Endothelial cell of umbilical vein (primary cell): ENCODE measurements around the gene C1QTNF7. TPM values are rescaled to one million over a fixed set of nuclear protein-coding genes. Genes with fewer than 3 reads are reported as not detected.
A peak's percentile ranks its signal among the peaks of the same experiment; 100 is the strongest.

Source experiments
- BruUV-seq: library from RNA; stranded (reverse); fragments of 400-500 nt; replicated peaks from 2 replicates; lab custom pipeline; 2021; lab: Mats Ljungman, UMichigan
- CTCF ChIA-PET: fragments of 300-600, 350-600 bp; sonication (Branson Sonifier 250); formaldehyde crosslinking; loops from one replicate; lab custom pipeline; 2021; ENCODE audit warnings: antibody characterized with exemption, inconsistent platforms; lab: Charles Lee
- POLR2A ChIA-PET: fragments of 300-600, 350-600 bp; sonication (Branson Sonifier 250); formaldehyde crosslinking; loops from one replicate; lab custom pipeline; 2021; ENCODE audit warnings: antibody characterized with exemption, inconsistent platforms; lab: Charles Lee
- DNase-seq: peaks from one replicate; pipeline ENCODE4 v3.0.0-alpha.2; 2011; ENCODE audit warnings: low read depth, low spot score
- FAIRE-seq: peaks from 2 replicates; lab custom pipeline; 2011; peaks lifted over from hg19 to GRCh38; lab: Jason Lieb, UNC
- H2AFZ ChIP-seq: 2 replicates; pipeline ENCODE4 v1.6.0; 2012; ENCODE audit warnings: low read depth, low read length, control low read depth, inconsistent platforms
- H3K27ac ChIP-seq: 2 replicates; pipeline ENCODE4 v1.5.1; 2011; ENCODE audit warnings: low read depth, mild to moderate bottlenecking, control low read depth, low read length, moderate library complexity; ENCODE audit not compliant: insufficient read depth
- H3K27me3 ChIP-seq, 2 experiments: 2 replicates each; pipeline versions ENCODE4 v1.6.0 to v1.6.1; 2011; ENCODE audit warnings: low read length in 2 of 2, mixed read lengths in 1 of 2; ENCODE audit not compliant: control insufficient read depth in 2 of 2, insufficient read depth in 2 of 2
- H3K36me3 ChIP-seq, 2 experiments: 2 replicates in 1 of 2; 3 replicates in 1 of 2; pipeline ENCODE4 v1.5.1; 2011; ENCODE audit warnings: low read length in 2 of 2, mild to moderate bottlenecking in 1 of 2, moderate library complexity in 1 of 2; ENCODE audit not compliant: control insufficient read depth in 2 of 2, insufficient read depth in 2 of 2; ENCODE audit errors: extremely low read depth in 1 of 2
- H3K4me1 ChIP-seq: 3 replicates; pipeline ENCODE4 v1.5.1; 2011; ENCODE audit warnings: mild to moderate bottlenecking, low read length; ENCODE audit not compliant: control insufficient read depth, insufficient read depth; ENCODE audit errors: extremely low read depth
- H3K4me2 ChIP-seq: 2 replicates; pipeline ENCODE4 v1.6.1; 2011; ENCODE audit warnings: low read length, control low read depth, mixed read lengths; ENCODE audit not compliant: insufficient read depth
- H3K4me3 ChIP-seq, 3 experiments: fragments of 200-600 bp in 1 of 3; sonication (generic), shearing (Covaris generic) in 1 of 3; replicated peaks in 1 of 3; 2 replicates each; pipeline ENCODE4 v1.5.1; 2011 to 2016; ENCODE audit warnings: control low read depth in 3 of 3, low read length in 3 of 3, mild to moderate bottlenecking in 2 of 3, inconsistent platforms in 1 of 3, low read depth in 1 of 3, moderate library complexity in 1 of 3; ENCODE audit not compliant: insufficient read depth in 1 of 3
- H3K79me2 ChIP-seq: 2 replicates; pipeline ENCODE4 v1.6.0; 2012; ENCODE audit warnings: low read length, inconsistent platforms; ENCODE audit not compliant: control insufficient read depth, insufficient read depth
- H3K9ac ChIP-seq: replicated peaks from 2 replicates; pipeline ENCODE3; 2011; ENCODE audit warnings: low read length, control low read depth; ENCODE audit not compliant: insufficient read depth; ENCODE audit errors: extremely low read depth
- H3K9me1 ChIP-seq: replicated peaks from 3 replicates; pipeline ENCODE4 v1.6.0; 2011; ENCODE audit warnings: mild to moderate bottlenecking, low read length; ENCODE audit not compliant: control insufficient read depth, insufficient read depth; ENCODE audit errors: extremely low read depth
- H3K9me3 ChIP-seq: replicated peaks from 2 replicates; pipeline ENCODE4 v1.5.1; 2012; ENCODE audit warnings: low read length, inconsistent platforms; ENCODE audit not compliant: control insufficient read depth, insufficient read depth
- H4K20me1 ChIP-seq: replicated peaks from 2 replicates; pipeline ENCODE3; 2011; ENCODE audit warnings: mild to moderate bottlenecking, low read length; ENCODE audit not compliant: control insufficient read depth, insufficient read depth; ENCODE audit errors: extremely low read depth
- CTCF ChIP-seq, 2 donors: IDR thresholded peaks; 1 replicate in 1 of 2; 2 replicates in 1 of 2; pipeline ENCODE4 v1.5.1; 2011; ENCODE audit warnings: low read length in 2 of 2, mild to moderate bottlenecking in 2 of 2, moderate library complexity in 2 of 2, control low read depth in 1 of 2, inconsistent platforms in 1 of 2, low read depth in 1 of 2; ENCODE audit not compliant: insufficient read depth in 1 of 2; ENCODE audit errors: extremely low read depth in 1 of 2
- EZH2 ChIP-seq: IDR thresholded peaks from 2 replicates; pipeline ENCODE4 v1.6.1; 2012; ENCODE audit warnings: borderline replicate concordance, low read depth, mild to moderate bottlenecking, moderate library complexity, low read length, inconsistent platforms; ENCODE audit not compliant: severe bottlenecking
- FOS ChIP-seq: IDR thresholded peaks from 2 replicates; pipeline ENCODE4 v1.6.1; 2011; ENCODE audit warnings: mild to moderate bottlenecking, low read length, moderate library complexity, borderline replicate concordance; ENCODE audit not compliant: insufficient read depth
- GATA2 ChIP-seq: IDR thresholded peaks from 2 replicates; pipeline ENCODE4 v1.7.0; 2011; ENCODE audit warnings: low read depth, mild to moderate bottlenecking, moderate library complexity, mixed read lengths, low read length; ENCODE audit not compliant: insufficient read length, insufficient read depth
- JUN ChIP-seq: IDR thresholded peaks from 2 replicates; pipeline ENCODE4 v1.6.1; 2011; ENCODE audit warnings: borderline replicate concordance, low read depth; ENCODE audit not compliant: insufficient read length, insufficient read depth
- MAX ChIP-seq: IDR thresholded peaks from 2 replicates; pipeline ENCODE4 v1.6.1; 2011; ENCODE audit not compliant: insufficient read depth, insufficient read length
- MYC ChIP-seq: IDR thresholded peaks from one replicate; pipeline ENCODE4 v1.6.1; 2011; ENCODE audit warnings: mild to moderate bottlenecking, low read depth, low read length
- POLR2A ChIP-seq: IDR thresholded peaks from 2 replicates; pipeline ENCODE4 v1.6.1; 2012; ENCODE audit warnings: low read depth, mild to moderate bottlenecking, control low read depth, low read length
- POLR2AphosphoS5 ChIP-seq: IDR thresholded peaks from 2 replicates; pipeline ENCODE4 v1.6.1; 2012; ENCODE audit warnings: low read depth, mild to moderate bottlenecking, control low read depth, low read length, moderate library complexity; ENCODE audit not compliant: insufficient read depth
- dilution Hi-C: fragments of 300-500 bp; cut with MboI; formaldehyde crosslinking; loops from one replicate; pipeline ENCODE4 v1.15.0; 2019; ENCODE audit warnings: low sequenced_read_pairs; ENCODE audit not compliant: extremely low pct_ligation_motif_present
- intact Hi-C: fragments of 100-400 bp; cut with micrococcal nuclease; formaldehyde crosslinking; loops from one replicate; pipeline ENCODE4 v1.10.0; 2022
- polyA plus RNA-seq, 4 experiments: library from polyadenylated mRNA; depleted of rRNA in 3 of 4; stranded (reverse) in 3 of 4; unstranded in 1 of 4; fragments of >200 nt; gene quantifications; 2 replicates each; pipeline versions ENCODE4 v1.2.1 to v1.2.3, GENCODE V29; 2011 to 2012; ENCODE audit warnings: missing spikeins in 1 of 4
- total RNA-seq: library from RNA; stranded (reverse); gene quantifications from 2 replicates; pipeline ENCODE4 v1.2.3, GENCODE V29; 2021

Gene C1QTNF7
- total and polyA plus RNA-seq, 2 donors (not counting 3 experiments of a cell fraction or from before 2014, with no cell fraction given) = not detected

GRCh38 chr4:15416357-15417232 lies 11.2 kb upstream of the C1QTNF7 start:
- FAIRE-seq (peak; percentile 15), DNase-seq (no peak)
- Histone ChIP-seq H3K79me2 (no peaks in the 10 kb centered on the region), H3K4me3 (no peak overlapping the region), H3K27me3 (no peaks in the 10 kb centered on the region), H4K20me1 (no peaks in the 10 kb centered on the region), H3K27ac (no peak overlapping the region), H3K9me1 (no peaks in the 10 kb centered on the region), H3K4me1 (no peaks in the 10 kb centered on the region), H3K9me3 (no peaks in the 10 kb centered on the region), H3K36me3 (no peaks in the 10 kb centered on the region), H3K9ac (no peak overlapping the region), H3K4me2 (no peak overlapping the region), H2AFZ (no peak overlapping the region)
- intact Hi-C loops = no loop called here
- ChIA-PET CTCF (no interaction called here), POLR2A (no interaction called here)
- no TSS peak for BruUV-seq
- dilution Hi-C loops = no loop called here
- TF ChIP-seq GATA2 = no peak
- no peak for TF ChIP-seq MAX
- no peak for TF ChIP-seq FOS
- no peak for TF ChIP-seq MYC
- TF ChIP-seq JUN = no peak
- TF ChIP-seq EZH2 = no peak
- no peak for TF ChIP-seq CTCF (IDR thresholded peaks at IDR 0.05; ENCODE audit: extremely low read depth in 1 of 2, insufficient read depth in 1 of 2, low read depth in 1 of 2, low read length in 2 of 2)
- TF ChIP-seq POLR2AphosphoS5 = no peak
- TF ChIP-seq POLR2A = no peak
